NCI-H1436 (cell line): ENCODE results near the gene PNMA5.
"Not testable (repeated sequence)": the region's sequence is repeated elsewhere in the genome, so short reads cannot be mapped to it uniquely, and the experiment has no call there.

Experiments used
- DNase-seq: peaks from one replicate; lab custom pipeline; 2025; lab: John Stamatoyannopoulos, UW

The PNMA5 gene

DNA sequence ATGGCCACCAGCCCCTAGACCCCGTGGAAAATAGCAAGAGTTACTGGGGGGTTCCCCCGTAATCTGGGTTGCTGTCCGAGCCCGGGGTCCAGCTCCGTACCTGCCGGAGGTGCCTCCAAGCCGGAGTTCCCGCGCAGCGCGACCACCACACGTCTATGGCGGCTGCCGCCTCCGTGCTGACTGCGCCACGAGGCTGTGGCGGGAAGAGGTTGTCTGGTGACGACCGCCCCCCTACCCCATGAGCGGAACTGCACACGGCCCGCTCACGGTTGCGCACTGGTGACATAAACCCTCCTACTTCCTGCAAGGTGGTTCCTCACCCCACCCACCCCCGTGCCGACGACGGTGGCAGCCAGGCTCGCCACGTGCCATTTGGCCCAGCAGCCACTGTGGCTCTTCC lies at the start of gene PNMA5:
Gene PNMA5 (minus strand): TSS at position 184 of the 400 bp plus-strand sequence. CDS start 2,518 bp downstream, outside the sequence.
- DNase-seq = no peak

DNA sequence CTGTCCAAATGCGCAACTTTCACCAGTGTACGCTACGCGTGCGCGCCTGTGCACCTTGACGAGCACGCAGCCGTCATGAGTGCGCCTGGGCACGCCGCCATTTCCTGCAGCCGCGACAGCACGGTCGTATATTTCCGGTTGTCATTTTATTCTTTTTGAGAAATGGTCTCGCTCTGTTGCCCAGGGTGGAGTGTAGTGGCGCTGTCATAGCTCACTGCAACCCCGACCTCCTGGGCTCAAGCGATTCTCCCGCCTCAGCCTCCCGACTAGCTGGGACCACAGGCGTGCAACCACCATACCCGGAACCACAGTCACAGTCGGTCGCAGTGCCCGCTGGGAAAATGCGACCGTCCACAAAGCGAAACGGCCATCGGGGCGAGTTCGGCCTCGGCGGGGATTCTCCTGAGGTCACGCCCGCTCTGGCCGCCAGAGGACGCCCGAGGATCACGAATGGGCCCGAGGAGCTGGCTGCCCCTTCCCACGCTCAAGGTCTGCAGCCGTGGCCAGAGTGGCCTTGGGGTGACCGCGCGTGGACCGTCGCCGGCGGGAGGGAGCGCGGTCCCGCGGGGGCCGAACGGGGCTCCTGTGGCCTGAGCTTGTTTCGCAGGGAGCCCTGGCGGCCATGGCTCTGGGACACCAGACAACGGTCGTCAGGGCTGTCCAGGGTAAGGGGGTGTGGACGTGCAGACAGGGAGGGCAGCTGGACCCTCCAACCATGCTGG lies 38.6 kb upstream of the PNMA5 start:
- peak; percentile 15 for DNase-seq

GRCh38 chrX:153030801-153031200 lies 36.9 kb upstream of the PNMA5 start:
- DNase-seq = no peak

DNA sequence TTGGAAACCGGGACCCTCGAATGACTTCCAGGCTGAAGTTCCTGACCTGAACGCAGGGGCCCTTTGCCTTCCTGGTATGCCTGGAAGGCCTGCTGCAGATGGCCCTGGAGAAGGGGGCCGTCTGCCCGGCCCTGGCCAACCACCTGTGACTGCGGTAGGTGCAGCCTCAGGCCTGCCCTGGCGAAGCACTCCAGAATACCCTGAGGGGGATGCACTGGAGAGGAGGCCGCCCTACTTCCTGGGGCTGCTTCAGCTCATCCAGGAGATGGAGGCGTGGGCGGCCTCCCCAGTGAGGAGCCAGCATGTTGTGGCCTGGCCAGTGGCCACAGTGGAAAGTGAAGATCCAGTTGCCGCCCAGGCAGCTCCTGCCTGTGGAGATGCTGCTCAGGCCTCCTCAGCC lies 36.0 kb upstream of the PNMA5 start:
- DNase-seq = no peak

GRCh38 chrX:153029162-153029561 lies 35.2 kb upstream of the PNMA5 start:
- no peak for DNase-seq

DNA sequence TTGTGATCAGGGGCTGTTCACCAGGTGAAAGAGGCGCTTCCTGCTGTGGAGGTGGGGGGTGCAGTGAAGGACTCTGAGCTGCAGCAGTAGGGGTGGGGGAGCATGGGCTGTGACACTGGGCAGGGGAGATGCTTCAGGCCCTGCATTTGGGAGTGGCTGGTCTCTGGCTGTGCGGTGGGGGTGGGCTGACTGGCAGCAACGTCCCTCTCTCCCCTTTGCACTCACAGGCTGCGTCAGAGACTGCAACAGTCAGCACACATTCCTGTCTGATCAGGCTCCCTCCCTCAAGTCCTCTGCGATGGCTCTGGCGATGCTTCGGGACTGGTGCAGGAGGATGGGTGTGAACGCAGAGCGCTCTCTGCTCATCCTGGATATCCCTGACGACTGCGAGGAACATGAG lies 34.6 kb upstream of the PNMA5 start:
- not testable (repeated sequence) for DNase-seq

- DNase-seq = not testable (repeated sequence)
Measured at GRCh38 chrX:153026501-153026900, 32.6 kb upstream of the PNMA5 start.

GRCh38 chrX:153019166-153019565 lies 25.2 kb upstream of the PNMA5 start:
- no peak for DNase-seq

GRCh38 chrX:153017174-153017573 lies 23.3 kb upstream of the PNMA5 start:
- not testable (repeated sequence) for DNase-seq

DNA sequence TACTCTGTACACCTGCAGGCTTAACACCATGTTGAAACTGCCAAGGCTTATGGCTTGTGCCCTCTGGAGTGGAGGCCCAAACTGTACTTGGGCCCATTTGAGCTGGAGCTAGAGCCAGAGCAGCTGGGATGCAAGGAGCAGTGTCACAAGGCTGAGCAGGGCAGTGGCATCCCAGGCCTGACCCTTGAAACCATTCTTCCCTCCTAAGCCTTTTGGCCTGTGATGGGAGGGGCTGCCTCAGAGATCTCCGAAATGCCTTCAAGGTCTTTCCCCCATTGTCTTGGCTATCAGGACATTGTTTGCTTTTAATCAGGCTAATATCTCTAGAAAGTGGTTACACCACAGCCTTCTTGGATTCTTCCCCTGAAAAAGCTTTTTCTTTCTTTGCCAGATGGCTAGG lies 10.9 kb upstream of the PNMA5 start:
- DNase-seq = no peak

DNA sequence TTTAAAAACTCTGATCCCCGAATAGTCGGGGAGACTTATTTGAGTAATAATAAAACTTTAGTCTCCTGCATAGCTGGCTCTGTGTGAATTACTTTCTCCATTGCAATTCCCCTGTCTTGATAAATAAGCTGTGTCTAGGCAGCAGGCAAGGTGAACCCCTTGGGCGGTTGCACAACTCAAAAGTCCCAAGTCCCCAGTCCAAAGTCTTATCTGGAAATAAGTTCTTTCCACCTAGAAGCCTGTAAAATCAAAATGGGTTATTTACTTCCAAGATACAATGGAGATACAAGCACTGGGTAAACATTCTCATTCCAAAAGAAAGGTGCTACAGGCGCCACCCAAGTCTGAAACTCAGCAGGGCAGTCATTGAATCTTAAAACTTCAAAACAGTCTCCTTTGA lies 10.1 kb upstream of the PNMA5 start:
- DNase-seq = no peak

DNA sequence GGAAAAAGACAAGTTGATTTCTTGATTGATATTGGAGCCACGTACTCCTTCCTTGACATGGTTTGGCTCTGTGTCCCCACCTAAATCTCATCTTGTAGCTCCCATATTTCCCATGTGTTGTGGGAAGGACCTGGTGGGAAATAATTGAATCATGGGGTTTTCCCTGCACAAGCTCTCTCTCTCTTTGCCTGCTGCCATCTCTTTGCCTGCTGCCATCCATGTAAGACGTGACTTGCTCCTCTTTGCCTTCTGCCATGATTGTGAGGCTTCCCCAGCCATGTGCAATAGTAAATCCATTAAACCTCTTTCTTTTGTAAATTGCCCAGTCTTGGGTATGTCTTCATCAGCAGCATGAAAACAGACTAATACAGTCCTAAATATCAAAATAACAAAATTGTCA lies 8.3 kb upstream of the PNMA5 start:
- DNase-seq = not testable (repeated sequence)

GRCh38 chrX:152997337-152997736 lies 3.4 kb upstream of the PNMA5 start:
- no peak for DNase-seq

- peak; percentile 4 for DNase-seq
Measured at GRCh38 chrX:152992115-152992514, 1.8 kb downstream of the PNMA5 start.

DNA sequence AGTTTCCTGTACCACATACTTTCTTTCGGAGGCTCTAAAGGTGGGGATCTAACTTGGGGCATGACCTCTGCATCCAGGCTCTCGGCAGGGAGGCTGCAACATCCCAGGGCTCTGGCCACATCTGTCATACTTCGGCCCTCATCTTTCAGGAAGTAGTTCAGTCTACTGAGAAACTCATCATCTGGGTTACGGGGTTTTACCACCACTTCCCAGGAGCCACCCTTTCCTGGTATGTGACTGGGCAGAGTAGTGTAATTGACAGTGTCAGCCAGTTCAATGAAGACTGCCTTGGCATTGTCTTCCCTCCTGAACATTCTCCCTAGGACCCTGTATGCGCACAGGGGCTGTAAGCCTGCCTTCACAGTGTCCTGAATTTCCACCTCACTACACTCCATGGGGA lies 2.8 kb downstream of the PNMA5 start:
- no peak for DNase-seq

DNA sequence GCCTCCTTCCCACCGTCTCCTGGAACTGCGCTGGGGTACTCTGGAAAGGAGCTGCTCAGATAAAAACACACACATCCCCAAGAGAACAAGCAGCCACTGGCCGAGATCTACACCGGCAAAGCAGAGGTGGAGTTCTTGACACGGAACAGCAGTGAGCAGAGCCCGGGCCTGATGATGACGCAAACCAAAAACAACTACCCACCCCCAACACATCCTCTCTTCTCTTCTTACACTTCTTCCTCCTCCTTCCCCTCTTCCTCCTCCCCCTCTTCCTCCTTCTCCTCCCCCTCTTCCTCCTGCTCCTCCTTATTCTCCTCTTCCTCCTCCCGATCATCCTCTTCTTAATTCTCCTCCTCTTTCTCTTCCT lies 4.6 kb downstream of the PNMA5 start:
- DNase-seq = no peak

DNA sequence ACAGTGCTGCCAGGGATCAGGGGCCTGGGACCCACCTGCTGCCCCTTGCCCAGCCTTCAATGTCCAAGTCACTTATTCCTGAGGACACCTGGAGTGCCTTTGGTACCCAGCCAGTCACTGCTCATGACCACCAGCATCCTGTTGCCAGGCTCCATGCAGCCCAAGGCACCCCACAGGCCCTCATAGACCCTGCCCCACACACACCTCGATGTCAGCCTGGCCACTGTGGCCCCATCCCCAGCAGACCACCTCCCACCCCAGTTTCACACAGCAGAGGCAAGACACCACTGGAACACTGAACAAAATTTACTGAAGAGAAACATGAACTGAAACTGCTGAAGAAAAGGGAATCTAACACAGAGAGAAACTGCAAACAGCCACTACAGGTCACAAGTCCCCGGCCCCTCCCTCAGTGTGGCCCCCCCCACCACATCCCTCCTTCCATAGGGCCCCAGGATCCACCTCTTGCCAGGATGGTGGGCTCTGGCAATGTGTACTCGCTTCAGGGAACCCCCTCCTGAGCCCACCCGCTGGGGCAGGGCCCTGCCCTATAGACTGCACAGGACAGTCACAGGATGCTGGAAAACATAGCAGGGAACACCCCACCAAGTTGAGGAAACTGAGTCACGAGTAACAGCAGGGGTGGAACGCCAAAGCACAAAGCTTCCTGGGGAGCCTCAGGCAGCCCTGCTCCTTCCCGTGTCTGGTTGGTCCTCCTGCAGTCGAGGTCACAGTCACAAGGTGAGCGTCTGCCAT lies 5.2 kb downstream of the PNMA5 start:
- DNase-seq = no peak

DNA sequence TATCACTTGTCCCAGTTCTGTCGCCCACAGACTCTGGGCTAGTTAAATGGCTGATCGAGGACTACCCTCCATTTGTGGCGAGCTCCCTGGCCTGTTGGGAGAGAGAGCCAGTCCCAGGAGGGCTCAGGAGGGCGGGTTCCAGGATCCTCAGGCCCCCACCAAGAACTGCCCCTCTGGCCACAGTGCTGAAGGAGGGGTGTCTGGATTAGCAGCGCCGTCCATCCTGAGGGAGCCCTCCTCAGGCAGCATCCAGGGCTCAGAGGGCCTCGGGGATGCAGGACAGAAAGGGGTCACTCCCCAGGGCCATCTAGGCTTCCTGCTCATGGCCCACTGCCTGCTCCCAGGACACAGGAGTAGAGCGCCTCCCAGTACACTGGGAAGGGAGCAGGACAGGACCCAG lies 6.1 kb downstream of the PNMA5 start:
- DNase-seq = no peak

- DNase-seq = not testable (repeated sequence)
Measured at GRCh38 chrX:152987156-152987555, 6.8 kb downstream of the PNMA5 start.

- DNase-seq = not testable (repeated sequence)
Measured at GRCh38 chrX:152985383-152985782, 8.5 kb downstream of the PNMA5 start.

- DNase-seq = no peak
Measured at GRCh38 chrX:152968193-152968592, 25.7 kb downstream of the PNMA5 start.

DNA sequence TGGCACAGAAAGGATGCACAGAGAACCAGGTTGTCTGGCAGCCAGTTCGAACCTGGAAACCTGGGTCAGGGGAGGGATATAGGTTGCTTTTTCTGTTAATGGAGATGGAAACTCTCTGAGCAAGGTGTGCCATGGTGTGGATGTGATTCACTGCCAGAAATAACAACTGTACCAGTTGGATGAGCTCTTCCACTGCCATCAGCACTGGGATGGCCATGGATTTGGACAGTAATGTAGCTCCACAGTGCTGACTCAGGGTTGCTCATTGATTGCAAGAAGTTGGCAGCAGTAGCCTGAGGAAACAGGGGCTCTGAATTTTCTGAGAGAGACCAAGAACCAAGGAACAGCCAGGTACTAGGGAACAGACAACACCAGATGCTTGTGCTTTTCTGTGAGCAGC lies 33.8 kb downstream of the PNMA5 start:
- DNase-seq = no peak

DNA sequence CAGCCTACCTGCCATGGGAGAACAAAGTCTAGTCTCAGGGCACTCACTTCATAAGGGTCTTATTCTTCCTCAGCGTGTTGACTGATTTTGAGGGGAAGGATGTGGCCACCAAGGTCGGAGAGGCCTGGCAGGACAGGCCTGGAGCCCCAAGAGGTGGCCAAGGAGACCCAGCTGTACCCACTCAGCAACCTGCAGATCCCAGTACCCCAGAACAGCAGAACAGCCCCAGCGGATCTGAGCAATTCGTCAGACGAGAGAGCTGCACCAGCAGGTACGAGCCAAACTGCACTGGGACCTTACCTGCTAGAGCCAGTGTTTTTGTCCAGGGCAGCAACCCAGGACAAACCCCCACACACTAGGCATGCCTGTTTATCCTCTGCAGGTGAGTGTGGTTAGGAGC lies 34.3 kb downstream of the PNMA5 start:
- DNase-seq = no peak
